HepG2 (cell line): ENCODE results near the gene WFDC5. TPM values are rescaled to one million over a fixed set of nuclear protein-coding genes. Genes with fewer than 3 reads are reported as not detected.

Experiments used
- AKNA ChIP-seq: sonication (generic); formaldehyde crosslinking; IDR thresholded peaks from 2 replicates; pipeline ENCODE4 v1.4.0; 2020; ENCODE audit warnings: missing genetic modification reagents, borderline replicate concordance
- ATF3 ChIP-seq: sonication (generic); formaldehyde crosslinking; IDR thresholded peaks from 2 replicates; pipeline ENCODE4 v1.4.0; 2020; ENCODE audit warnings: missing genetic modification reagents
- CEBPZ ChIP-seq: IDR thresholded peaks from 2 replicates; pipeline ENCODE4 v1.6.1; 2012; ENCODE audit warnings: low read length, improper control_type of control experiment
- DZIP1 ChIP-seq: sonication (generic); formaldehyde crosslinking; IDR thresholded peaks from 2 replicates; pipeline ENCODE4 v1.5.0; 2020; ENCODE audit warnings: mild to moderate bottlenecking, missing genetic modification reagents
- E2F2 ChIP-seq: sonication (generic); formaldehyde crosslinking; IDR thresholded peaks from 2 replicates; pipeline ENCODE4 v1.4.0; 2020; ENCODE audit warnings: missing genetic modification reagents, borderline replicate concordance
- IRF9 ChIP-seq: sonication (generic); formaldehyde crosslinking; IDR thresholded peaks from 2 replicates; pipeline ENCODE4 v1.8.0; 2022; ENCODE audit warnings: missing genetic modification reagents, mild to moderate bottlenecking, borderline replicate concordance
- ZNF256 ChIP-seq: sonication (generic); formaldehyde crosslinking; conservative IDR thresholded peaks from 2 replicates; pipeline ENCODE4 v1.4.0; 2020; ENCODE audit warnings: missing genetic modification reagents
- ZNF432 ChIP-seq: sonication (generic); formaldehyde crosslinking; IDR thresholded peaks from 2 replicates; pipeline ENCODE4 v1.5.0; 2020; ENCODE audit warnings: missing genetic modification reagents, mild to moderate bottlenecking, borderline replicate concordance
- ZSCAN31 ChIP-seq: sonication (generic); formaldehyde crosslinking; IDR thresholded peaks from 2 replicates; pipeline ENCODE4 v1.5.0; 2020; ENCODE audit warnings: low read depth, mild to moderate bottlenecking, missing genetic modification reagents
- polyA plus RNA-seq, 8 experiments: library from polyadenylated mRNA; depleted of rRNA in 3 of 8; stranded (reverse) in 7 of 8; unstranded in 1 of 8; fragments of >200 nt; fragmentation: Illumina TruSeq in 4 of 8; extraction: Trizol in 4 of 8; gene quantifications; 2 replicates each; pipeline versions ENCODE4 v1.2.1 to v1.2.3, GENCODE V29; 2011 to 2016; ENCODE audit warnings: low read depth in 4 of 8, missing spikeins in 1 of 8, mixed read lengths in 1 of 8; ENCODE audit not compliant: insufficient read depth in 1 of 8
- total RNA-seq, 5 experiments: library from RNA; depleted of rRNA; stranded (reverse); fragments of >200 nt; fragmentation: Illumina TruSeq; extraction: Trizol; gene quantifications; 2 replicates each; pipeline ENCODE4 v1.2.3, GENCODE V29; 2016; ENCODE audit warnings: low read depth in 1 of 5

WFDC5 gene
- total and polyA plus RNA-seq, 2 of the 13 experiments (the other 11 are each of a cell fraction or from before 2014, with no cell fraction given): not detected

GRCh38 chr20:45104786-45105185 lies 10.2 kb downstream of the WFDC5 start (continued):
- TF ChIP-seq E2F2 (CRISPR knock-in tag): no peak
- TF ChIP-seq IRF9: no peak
- no peak for TF ChIP-seq ATF3 (CRISPR knock-in tag)
- no peak for TF ChIP-seq AKNA (CRISPR knock-in tag)
- TF ChIP-seq DZIP1 (CRISPR knock-in tag): no peak
- no peak for TF ChIP-seq ZNF432 (CRISPR knock-in tag)
- no peak for TF ChIP-seq ZSCAN31 (CRISPR knock-in tag)
- no peak for TF ChIP-seq CEBPZ
- TF ChIP-seq ZNF256 (CRISPR knock-in tag): no peak
